ENCODE measurements around the gene USP1.

Gene USP1

GRCh38 chr1:62492521-62492920, 55.7 kb downstream of the USP1 start:
- Histone ChIP-seq H3K27ac (no peak overlapping the region), H3K36me3 (peaks cover 42 to 90% (median 67%) of the 10 kb centered on the region in 11 experiments), H3K4me3 (no peak overlapping the region), H3K4me1 (no peaks in the 10 kb centered on the region), H3K9me3 (replicated peaks in 1 of 11) (no peaks in the 10 kb centered on the region), H3K4me2 (no peak overlapping the region), H3K27me3 (no peaks in the 10 kb centered on the region), H3K9ac (no peak overlapping the region), H4K20me1 (no peaks in the 10 kb centered on the region)
- TF ChIP-seq Cebpa-rat (IDR thresholded peaks at IDR 0.05) = no peak

GRCh38 chr1:62493656-62494055, 56.8 kb downstream of the USP1 start:
- H4K20me1 ChIP-seq = no peaks in the 10 kb centered on the region
- H3K4me1 ChIP-seq = no peaks in the 10 kb centered on the region
- peaks cover 41 to 92% (median 63%) of the 10 kb centered on the region in 11 experiments for H3K36me3 ChIP-seq
- no peak for TF ChIP-seq Cebpa-rat (IDR thresholded peaks at IDR 0.05)
- no peak overlapping the region for H3K4me2 ChIP-seq
- no peak overlapping the region for H3K27ac ChIP-seq
- no peak overlapping the region for H3K9ac ChIP-seq
- H3K4me3 ChIP-seq = no peak overlapping the region
- no peaks in the 10 kb centered on the region for H3K9me3 ChIP-seq (replicated peaks in 1 of 11)
- H3K27me3 ChIP-seq = no peaks in the 10 kb centered on the region

- TF ChIP-seq Cebpa-rat (IDR thresholded peaks at IDR 0.05) = no peak
- no peaks in the 10 kb centered on the region for H3K27me3 ChIP-seq
- no peaks in the 10 kb centered on the region for H3K4me1 ChIP-seq
- H3K4me2 ChIP-seq = no peak overlapping the region
- H3K27ac ChIP-seq = no peak overlapping the region
- H4K20me1 ChIP-seq = no peaks in the 10 kb centered on the region
- H3K9ac ChIP-seq = no peak overlapping the region
- no peaks in the 10 kb centered on the region for H3K9me3 ChIP-seq (replicated peaks in 1 of 11)
- H3K36me3 ChIP-seq = peaks cover 36 to 91% (median 58%) of the 10 kb centered on the region in 11 experiments
- H3K4me3 ChIP-seq = no peak overlapping the region
These were observed 57.3 kb downstream of the USP1 start for GRCh38 chr1:62494137-62494536.

GRCh38 chr1:62500210-62500609, 63.4 kb downstream of the USP1 start:
- Histone ChIP-seq H3K4me1 (no peaks in the 10 kb centered on the region), H4K20me1 (no peaks in the 10 kb centered on the region), H3K4me2 (no peak overlapping the region), H3K9me3 (replicated peaks in 1 of 11) (no peaks in the 10 kb centered on the region), H3K27me3 (no peaks in the 10 kb centered on the region), H3K4me3 (no peak overlapping the region), H3K36me3 (peaks cover 12 to 72% (median 36%) of the 10 kb centered on the region in 11 experiments), H3K27ac (no peak overlapping the region), H3K9ac (no peak overlapping the region)
- TF ChIP-seq Cebpa-rat (IDR thresholded peaks at IDR 0.05) = no peak

Measured in BLaER1 treated with 17β-estradiol and CSF1 and Interleukin-3, amounts not matched to agents 10 nM and 100 nM (cell line).